ENCODE results near the gene ZNF536.

ZNF536 gene

DNA sequence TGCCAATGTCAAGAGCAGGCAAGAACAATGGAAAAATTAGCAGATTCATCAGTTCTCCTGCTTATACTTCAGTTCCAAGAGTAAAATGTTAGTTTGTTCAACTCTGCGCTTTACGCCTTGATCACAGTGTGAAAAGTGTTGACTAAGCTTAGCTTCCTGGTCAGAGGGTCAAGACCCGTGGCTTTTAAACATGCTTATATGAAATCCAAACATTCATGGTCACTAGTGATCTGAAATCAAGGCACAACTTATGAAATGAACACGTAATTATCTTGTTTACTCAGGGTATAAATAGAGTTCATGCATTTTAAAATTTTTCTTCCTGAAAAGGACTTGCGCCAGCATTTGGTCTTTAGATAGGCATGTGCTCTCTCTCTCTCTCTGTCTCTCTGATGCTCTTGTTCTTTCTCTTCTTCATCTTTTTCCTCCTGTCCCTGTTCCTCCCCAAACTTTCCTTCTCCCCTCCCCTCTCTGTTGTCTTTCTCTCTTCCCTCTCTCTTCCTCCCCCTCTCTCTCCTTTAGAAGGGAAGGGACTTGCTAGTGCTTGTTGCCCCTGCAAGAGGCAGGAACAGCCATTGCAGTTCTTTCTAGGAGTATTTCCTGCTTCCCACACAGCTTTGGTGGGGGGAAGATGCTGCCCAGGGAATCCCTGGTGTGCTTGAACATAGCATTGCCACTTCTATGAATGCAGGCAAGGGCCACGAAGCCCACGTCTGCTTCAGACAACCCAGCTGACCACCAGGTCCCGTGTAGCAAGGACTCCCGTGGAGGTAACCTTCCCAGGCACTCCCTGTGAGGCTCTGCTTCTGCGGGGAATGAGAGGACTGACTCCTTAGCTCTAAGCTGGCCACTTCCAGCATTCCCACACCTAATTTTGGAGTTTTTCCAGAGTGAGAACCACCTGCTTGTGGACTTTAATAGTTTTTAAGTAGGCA is 7.1 kb upstream of the ZNF536 start:
- DNase-seq, result no peak

DNA sequence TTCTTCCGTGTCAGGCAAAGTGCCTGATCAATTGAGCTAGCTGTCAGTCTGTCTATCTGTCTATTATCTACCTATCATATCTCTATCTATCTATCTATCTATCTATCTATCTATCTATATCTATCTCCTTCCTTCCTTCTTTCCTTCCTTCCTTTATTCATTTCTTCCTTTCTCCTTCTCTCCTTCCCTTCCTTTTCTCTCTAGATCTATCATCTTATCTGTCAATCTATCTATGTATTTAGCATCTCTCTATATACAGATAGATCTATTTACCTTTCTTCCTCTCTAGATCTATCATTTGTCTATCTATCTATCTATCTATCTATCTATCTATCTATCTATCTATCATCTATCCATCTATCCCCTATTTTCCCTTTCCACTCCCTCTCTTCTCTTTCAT is 5.9 kb upstream of the ZNF536 start:
- DNase-seq, result no peak

DNA sequence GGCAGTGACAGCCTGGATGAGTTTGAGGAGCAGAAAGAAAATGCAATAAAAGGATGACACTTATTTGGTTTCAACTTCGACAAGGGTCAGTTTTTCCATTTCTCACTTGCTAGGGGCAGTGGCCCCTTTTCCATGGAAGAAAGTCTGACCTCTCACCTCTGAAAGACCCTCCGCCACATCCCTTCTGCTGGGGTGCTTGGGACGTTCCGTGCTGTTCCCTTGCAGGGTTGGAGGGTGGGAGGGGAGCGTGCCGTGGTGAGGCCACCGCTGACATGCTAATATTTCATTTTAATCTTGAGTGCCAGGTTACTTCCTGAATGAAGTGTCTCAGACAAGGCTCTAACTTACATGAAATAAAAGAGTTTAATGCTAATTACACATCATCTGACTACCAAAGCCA is 5.2 kb upstream of the ZNF536 start:
- no peak for DNase-seq

DNA sequence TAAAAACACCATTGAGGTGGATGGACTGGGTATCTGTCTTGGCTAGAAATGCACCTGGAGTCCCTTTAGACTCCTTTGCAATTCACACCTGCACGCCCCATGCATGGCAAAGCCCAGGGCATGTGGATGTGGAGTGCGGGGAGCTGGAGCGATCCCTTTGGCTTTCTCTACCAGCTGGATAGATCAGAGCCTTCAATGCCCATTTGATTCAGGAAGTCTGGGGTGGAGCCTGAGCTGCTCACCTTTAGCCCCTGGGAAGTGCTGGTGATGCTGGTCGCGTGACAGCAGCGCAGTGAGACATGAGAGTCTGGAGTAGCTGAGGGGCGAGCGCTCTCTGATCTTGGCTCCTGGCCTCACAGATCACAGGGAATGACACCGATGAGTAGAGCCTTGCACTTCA is 4.8 kb upstream of the ZNF536 start:
- DNase-seq, result no peak

DNA sequence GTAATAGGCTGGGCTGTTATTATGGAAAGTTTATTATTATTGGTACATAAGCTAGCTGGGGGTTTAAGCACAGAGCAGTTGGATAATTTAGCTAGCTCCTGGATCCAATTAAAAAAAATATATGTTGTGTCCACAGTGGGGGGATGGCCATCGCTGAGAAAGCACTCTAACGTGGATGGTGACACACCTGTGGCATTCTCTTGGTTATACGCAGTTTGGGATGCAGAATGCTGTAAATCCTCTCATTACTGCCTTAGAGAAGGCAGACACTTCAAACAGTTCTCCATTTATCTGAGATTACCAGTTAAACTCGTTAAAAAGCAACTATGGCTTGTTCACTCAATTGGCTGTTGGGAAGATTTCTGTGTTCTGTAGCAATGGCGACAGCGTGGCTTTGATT is 2.4 kb upstream of the ZNF536 start:
- DNase-seq, result no peak

DNA sequence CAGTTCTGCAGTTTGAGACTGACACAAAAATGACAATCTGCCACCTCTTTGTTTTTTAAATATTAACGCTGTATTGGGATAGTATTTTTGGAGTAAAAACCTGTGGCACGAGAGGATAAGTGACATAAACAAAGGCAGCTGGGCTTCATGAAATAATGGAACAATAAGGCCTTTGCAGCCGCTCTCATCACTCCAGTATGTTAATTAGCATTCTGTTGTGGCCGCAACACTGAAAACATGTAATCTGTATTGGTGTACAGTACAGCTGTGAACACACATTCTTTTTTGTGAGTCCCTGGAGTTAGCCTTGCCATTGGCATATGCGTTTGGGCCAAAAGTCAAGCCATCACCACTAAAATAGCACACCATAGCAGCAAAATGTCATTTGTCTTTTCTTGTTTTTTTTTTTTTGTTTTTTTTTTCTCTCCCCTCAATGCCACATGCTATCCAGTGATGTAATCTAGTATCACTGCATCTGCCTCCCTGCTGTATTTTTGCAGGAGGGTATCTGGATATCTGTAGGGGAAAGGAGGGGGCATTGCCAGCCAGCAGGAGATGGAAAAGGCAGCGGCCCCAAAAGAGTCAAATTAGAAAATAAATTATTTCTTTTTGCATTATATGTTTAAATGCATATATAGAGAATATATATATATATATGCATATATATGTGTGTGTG is 885 bp upstream of the ZNF536 start:
- DNase-seq, result no peak

DNA sequence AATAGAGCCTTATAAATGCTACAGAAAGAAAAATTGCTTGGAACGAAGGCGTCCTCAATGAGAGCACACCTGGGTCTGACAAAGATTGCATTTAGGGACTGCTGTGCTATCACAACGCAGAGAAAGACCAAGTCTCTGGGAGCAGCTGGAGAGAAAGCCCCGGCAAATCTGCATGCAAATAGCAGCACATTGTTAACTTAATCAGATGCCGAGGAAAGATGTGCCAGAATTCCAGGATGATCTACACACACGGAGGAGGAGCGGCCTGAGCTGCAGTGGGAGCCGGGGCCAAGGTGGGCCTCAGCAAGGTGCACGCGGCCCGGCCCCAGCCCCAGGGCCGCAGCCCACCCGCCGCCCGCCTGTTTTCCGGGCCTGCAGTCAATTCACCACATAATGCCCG is 1.4 kb downstream of the ZNF536 start:
- no peak for DNase-seq

DNA sequence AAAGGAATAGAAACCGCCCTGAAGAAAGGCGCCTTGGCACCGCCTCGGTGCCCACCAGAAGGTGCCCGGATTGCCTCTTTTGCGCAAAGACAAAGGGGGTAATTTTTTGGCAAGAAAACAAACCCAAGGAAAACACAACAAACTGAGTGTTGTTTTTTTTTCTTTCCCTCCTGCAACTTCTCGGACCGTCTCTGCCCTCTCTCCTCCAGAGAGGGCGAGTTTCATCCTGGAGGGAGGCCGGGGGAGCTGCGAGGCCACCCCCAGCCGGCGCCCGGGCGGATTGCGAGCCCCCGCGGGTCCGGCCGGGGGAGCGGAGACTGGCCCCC is 2.3 kb downstream of the ZNF536 start:
- DNase-seq, result no peak

DNA sequence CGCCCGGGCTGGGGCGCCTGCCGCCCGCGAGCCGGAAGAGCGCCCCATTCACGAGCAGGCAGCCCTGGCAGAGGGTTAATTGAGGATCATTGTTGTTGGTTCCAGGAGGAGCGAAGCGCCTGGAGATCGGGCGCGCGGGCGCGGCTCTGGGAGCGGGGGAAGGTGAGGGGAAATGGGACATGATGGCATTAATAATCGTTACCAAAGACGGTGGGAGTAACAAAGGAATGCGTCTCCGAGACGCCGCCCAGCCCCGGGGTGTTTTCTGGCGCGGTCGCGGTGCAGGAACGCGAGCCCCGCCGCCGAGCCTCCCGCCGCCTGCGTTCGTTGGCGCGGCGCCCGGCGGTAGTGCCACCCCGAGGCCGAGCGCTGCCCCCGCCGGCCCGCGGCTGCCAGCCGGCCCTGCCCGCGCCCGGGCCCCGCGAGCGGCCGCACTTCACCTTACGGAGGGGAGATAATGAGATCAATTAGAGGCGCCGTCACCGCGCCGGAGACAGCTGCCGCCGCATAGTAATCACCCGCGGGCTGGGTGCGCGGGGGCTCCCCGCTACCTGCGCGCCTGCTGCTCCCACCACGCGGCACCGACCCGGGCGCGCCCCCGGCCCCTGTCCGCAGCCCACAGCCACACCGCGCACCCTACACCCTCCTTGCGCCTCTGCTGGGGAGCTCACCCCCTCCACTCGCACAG is 2.8 kb downstream of the ZNF536 start:
- DNase-seq, result no peak

DNA sequence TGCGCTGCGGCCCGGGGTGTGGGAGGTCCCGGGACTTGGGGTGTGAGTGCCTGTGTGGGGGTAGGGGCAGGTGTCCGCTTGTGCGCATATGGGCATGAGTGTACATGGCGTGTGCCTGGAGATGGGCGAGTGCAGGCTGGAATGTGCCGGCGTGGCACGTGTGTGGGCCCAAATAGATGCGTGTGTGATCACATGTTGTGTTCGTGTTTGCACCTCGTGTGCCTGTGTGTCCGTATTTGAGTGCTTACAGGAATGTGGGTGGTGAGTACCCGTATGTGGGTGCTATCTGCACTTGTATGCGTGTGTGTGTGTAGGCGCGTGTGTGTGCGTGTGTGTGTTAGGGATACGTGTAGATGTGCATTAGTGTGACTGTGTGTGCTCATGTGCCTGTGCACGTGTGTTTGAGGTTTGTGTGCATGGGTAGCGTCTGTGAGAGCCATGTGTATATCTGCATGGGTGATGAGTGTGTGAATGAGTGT is 3.4 kb downstream of the ZNF536 start:
- DNase-seq, result no peak

DNA sequence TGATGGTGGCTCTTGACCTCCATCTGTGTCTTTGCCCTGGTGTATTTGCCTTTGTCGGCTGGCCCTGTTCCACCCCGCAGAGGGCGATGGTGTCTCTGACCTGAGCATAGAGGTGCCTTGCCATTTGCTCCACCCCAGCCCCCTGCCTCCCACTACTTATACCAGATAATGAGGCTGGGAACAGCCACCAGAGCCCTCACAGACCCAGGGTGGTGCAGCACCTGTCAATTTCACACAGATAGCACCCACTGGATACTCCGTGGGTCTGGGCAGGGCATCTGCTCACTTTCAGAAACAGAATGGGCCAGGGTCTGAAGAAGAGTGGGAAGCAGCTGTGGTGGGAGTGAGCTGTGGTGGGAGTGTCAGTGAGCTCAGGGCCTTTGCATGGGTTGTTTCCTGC is 4.1 kb downstream of the ZNF536 start:
- no peak for DNase-seq

DNA sequence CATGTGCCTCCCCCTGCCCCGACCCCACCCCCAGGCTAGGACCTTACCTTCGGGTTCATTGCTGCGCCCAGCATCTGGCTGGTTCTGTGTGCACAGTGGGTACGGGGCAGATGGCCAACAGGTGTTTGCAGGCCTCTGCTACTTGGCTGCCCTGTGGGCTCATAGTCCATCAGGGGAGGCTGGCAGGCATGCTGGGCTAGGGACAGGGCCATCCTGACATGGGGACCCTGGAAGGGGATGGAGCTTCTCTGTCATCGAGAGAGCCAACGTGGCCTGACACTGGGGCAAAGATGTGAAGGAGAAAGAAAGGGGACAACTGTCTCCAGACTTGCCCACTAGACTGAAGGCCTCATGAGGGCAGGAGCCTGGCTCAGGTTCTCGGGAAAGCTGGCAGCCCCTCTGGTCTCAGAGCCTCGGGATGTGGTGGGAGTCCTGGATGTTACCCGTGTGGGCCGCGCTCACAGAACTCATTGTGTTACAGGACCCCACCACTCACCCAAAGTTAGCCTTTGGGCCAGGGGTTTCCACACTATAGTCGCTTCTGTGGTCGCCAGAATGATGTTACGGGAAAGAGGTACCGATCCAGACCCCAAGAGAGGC is 4.7 kb downstream of the ZNF536 start:
- no peak for DNase-seq

DNA sequence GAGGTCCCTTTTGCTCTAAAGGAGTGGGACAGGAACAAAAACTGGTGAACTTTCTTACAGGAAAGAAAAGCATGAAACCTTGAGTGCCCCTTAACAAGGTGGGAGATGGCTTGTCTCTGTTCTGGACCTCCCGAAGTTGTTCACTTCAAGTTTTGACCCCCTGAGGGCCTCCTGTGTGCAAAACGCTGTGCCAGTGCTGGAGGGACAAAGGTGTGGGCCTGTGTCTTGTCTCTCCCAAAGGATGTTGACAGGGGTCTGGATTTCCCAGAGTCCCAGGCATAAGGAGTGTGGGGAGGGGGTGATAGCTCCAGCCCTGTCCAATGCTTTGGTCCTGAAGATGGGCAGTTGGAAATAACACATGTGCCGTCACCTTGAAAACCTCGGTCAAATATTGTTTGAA is 6.5 kb downstream of the ZNF536 start:
- no peak for DNase-seq

DNA sequence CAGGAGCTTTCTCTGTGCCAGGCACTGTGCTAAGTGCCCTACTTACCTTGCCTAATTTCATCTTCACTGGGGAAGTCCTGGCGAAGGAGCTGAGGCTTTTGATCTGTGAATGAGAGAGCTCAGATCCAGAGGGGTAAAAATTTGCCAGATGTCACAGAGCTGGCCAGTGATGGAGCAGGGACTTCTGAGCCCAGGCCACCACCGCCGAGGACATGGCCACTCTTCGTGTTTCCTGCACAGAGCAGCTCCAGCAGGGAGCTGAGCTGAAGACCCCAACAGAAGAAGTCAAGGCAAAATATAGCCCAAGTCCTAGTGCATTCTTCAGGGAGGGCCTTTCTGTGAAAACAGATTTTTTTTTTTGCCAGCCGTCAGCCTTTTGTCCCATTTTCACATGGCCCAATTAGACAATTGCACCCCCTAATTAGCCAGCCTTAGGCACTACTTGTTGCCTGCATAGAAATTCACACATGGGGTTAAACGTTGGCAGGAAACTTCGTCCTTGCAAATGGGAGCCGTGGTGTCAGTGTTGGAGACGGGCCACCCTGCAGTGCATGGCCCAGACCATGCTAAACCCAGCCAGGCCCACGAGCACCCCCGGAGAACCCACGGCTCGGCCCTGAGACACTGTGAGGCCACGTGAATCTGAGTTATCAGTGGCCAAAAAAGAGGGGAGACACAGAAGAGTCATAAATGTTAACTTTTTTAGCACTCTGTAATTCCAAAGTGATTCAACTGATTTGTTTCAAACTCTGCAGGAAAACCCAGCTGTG is 7.8 kb downstream of the ZNF536 start:
- no peak for DNase-seq

DNA sequence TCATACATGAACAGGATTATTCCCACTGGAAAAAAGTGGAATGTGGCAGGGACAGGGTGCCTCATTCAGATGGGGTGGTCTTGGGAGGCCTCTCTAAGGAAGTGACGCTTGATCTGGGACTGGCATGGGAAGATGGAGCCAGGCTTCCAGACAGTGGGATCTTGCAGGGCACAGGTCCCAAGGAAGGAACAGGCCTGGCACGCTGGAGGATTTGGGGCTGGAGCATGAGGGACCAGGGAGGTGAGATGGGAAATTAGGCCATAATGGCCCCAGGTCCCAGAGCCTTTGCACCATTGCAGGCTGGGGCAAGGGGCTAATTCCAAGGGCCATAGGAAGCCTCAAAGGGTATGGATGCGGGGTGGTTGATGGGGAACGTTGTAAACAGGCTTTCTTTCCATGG is 9.2 kb downstream of the ZNF536 start:
- DNase-seq, result no peak

DNA sequence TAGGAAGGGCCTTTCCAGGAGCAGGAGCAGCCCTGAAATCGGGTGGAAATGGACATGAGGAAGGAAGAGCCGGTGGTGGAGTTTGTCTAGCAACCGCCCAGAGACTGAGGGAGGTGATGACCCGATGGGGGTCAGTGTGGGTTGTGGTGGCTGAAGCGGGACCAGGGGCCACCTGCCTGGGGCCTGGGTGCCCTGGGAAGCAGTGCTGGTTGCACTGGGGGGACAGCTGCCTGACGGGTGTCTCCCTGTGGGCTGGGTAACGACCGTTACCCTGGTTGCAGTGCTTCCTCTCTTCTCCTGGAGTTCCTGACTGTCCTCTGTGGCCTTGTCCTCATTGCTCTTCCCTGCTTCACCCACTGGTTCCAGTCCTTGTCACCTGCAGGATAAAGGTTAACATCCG is 13.0 kb downstream of the ZNF536 start:
- no peak for DNase-seq

DNA sequence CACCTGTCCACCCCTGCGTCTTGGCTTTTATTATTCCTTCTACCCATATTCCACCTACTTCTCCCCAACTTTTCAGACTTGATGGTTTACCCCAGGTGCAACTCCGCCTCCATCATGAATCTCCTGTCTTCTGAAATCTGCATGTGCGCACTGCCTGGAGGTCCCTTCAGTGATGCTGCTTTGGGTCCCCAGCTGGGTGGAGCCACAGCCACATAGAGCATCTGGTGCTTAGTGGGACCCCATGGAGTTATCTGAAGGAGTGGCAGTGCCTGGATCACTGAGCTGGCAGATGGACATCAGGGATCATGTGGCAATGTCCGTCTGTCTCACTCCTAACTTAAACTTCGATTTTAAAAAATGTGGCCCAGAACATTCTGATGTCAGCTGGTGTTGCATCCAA is 13.5 kb downstream of the ZNF536 start:
- DNase-seq, result no peak

DNA sequence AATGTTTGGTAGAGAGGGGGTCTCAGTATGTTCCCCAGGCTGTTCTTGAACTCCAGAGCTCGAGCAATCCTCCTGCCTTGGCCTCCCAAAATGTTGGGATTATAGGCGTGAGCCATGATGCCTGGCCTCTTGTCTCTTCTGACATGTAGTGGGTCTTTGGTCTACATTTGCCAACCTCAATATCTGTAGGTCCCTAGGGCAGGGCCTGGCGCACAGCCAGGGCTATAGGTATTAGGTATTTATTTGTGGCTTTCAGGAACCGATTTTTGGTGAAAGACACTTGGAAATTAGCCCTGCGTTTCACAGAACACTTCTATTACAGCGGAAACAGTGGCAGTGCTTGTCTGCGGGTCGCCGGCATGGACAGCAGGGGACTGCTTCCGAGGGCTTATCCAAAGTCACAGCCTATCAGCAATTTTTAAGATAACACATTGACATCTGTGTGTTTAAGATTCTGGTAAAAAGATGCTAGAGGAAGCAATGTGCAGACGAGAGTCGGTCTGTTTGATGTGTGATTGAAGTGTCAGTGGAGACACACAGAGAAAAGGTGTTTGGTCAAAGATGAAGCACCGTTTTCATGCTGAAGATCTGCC is 14.5 kb downstream of the ZNF536 start:
- DNase-seq, result no peak

DNA sequence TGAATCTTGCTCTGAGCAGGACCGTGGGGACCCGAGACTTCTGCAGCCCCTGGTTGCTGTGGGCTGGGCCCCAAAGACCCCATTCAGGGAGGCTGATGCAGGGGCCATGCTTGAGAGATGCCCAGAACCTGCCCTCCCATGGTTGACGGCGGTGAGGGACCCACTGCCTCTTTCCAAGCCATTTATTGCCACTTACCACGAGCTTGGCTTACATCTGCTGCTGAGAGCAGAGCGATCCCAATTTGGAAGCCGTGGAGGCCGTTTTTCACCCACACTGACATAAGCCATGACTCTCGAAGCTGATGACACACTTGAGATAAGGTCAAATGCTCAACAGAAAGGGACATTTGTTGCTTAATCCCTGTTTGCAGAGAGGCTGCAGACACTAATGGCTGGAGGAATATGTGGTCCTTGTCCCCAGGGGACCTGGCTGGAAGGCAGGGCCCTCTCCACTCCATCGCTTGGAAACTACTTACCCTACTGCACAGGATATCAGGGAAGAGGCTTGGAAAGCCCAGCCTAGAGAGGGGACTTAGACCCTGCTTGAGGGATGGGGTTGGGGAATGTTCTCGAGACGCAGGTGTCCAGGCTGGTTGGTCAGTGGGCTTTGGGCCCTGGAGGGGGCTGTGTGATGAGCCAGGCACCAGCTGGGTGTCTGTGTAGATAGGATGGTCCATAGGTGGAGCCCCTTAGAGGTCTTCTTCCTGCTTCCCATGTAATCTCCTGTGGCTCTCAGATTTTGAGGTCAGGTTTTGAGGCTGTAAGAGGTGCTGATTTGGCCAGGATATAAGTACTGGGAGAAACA is 15.3 kb downstream of the ZNF536 start:
- no peak for DNase-seq

DNA sequence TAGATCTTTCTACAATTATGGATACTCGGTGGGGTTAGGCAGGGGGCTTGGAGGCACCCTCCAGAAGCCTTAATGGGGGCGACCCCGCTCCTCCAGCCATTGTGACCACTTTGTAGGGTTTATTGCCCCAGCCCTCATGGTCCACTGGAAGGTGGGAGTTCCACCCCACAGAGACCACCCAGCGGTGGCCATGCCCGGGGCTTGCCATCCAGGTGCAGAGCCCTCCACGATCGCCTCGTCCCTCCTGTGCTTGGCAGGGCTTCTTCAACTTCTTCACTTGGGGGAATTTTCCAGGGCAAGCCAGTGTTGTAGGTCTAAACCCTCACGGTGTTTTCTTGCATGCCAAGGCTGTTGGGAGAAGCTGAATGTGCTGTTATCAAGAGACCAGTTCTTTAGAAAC is 16.1 kb downstream of the ZNF536 start:
- no peak for DNase-seq

DNA sequence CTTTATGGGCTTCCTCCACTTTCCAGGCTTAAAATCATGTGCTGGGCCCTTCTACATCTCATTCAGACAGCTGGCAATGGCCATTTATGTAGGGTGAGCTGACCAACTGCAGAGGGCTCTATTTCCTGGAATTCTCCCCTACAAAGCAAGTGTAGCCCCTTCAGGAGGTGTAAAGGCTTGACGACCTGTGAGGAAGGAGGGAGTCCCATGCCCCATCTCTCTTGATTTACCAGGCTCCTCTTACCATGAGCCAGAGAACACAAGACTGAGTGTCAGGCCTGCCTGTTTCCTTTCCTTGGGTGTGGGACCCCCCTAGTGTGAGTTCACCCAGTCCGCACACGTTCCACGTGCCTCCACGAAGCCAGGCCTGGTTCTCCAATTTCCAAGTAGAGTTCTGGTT is 16.6 kb downstream of the ZNF536 start:
- DNase-seq, result no peak
